Measurements from ENCODE around the gene TGIF2. TPM values are rescaled to one million over a fixed set of nuclear protein-coding genes. Genes with fewer than 3 reads are reported as not detected.
"Not testable (repeated sequence)": the region's sequence is repeated elsewhere in the genome, so short reads cannot be mapped to it uniquely, and the experiment has no call there.

Gene TGIF2
- total RNA-seq, 2 donors from 2014 or later: 47.3 to 58.4 TPM

DNA sequence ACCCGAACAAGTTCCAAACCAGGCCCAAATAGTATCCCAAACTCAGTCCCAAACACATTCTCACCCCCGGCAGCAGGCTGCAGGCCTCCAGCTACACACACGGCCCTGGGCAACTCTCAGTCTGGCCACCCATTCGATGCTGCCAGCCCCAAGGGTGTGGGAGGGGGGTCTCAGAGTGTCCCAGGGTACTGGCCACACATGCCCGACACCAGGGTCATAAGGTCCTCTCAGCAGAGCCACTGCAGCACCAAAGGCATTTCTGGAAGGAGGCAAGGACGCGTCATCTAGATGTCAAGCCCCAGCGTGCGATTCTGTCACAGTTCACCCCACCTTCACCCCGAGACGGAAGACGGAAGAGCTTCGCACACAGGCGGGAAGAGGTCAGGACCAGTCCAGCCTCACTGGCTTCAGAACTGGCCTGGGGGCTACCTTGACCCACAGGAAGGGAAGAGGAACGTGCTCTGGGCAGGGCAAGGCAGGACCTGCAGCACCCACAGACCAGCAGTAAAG lies 22.6 kb upstream of the TGIF2 start:
- ATAC-seq (replicated peaks in 1 of 2): no peak
- H3K27ac Mint-ChIP-seq: no peak overlapping the region
- no peaks in the 10 kb centered on the region for H3K36me3 Mint-ChIP-seq (ENCODE audit: insufficient read depth in 2 of 2)
- no peaks in the 10 kb centered on the region for H3K27me3 Mint-ChIP-seq (ENCODE audit: low read depth)
- H3K4me3 Mint-ChIP-seq: no peak overlapping the region
- H3K4me1 Mint-ChIP-seq (ENCODE audit: low read depth): no peaks in the 10 kb centered on the region
- no peak for DNase-seq
- no peaks in the 10 kb centered on the region for H3K9me3 Mint-ChIP-seq

DNA sequence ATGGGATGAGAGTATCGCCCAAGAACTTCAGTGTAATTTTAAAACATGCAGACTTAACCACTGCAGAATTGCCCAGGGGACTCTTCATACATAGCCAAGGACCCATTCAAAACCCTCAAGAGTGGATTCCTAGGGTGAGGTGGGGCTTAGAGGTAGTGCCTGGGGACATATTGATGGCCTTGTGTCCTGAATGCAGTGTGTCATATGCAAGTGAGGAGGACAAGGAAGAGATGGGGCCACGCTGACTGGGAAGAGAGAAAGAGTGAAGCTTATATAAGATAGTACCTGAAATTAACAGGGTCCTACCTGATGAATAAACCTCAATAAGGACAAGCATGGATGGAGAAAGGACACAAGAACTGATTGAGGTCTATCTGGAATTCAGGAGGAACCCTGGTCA lies 18.1 kb upstream of the TGIF2 start:
- no peaks in the 10 kb centered on the region for H3K9me3 Mint-ChIP-seq
- H3K4me1 Mint-ChIP-seq (ENCODE audit: low read depth): peaks cover 10% of the 10 kb centered on the region
- H3K36me3 Mint-ChIP-seq (ENCODE audit: insufficient read depth in 2 of 2): no peaks in the 10 kb centered on the region
- DNase-seq (no peak), ATAC-seq (replicated peaks in 1 of 2) (no peak)
- H3K27ac Mint-ChIP-seq: no peak overlapping the region
- no peak overlapping the region for H3K4me3 Mint-ChIP-seq
- no peaks in the 10 kb centered on the region for H3K27me3 Mint-ChIP-seq (ENCODE audit: low read depth)

DNA sequence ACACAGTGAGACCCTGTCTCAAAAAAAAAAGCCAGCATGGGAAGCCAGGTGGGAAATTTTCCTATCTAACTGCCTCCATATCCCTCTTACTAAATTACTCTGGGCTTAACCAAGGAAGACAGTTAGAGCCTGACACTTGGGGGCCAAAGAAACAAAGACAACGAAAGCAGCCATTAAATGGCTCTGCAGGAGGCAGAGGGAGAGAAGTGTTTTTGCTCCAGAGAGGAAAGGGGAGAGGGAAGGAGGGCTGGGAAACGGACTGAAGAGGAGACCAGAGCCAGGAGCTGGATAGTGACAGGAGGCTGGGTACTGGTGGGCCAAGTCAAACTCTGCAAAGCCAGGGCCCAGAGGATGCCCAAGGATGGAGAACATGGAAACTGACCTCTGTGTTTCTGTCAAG lies 10.7 kb upstream of the TGIF2 start:
- H3K27ac Mint-ChIP-seq: no peak overlapping the region
- H3K4me1 Mint-ChIP-seq (ENCODE audit: low read depth): no peaks in the 10 kb centered on the region
- peaks cover 4 to 9% of the 10 kb centered on the region in 2 donors for H3K36me3 Mint-ChIP-seq (ENCODE audit: insufficient read depth in 2 of 2)
- no peaks in the 10 kb centered on the region for H3K27me3 Mint-ChIP-seq (ENCODE audit: low read depth)
- peaks cover 0 to 4% of the 10 kb centered on the region in 2 donors for H3K9me3 Mint-ChIP-seq
- ATAC-seq (replicated peaks in 1 of 2): no peak
- DNase-seq: no peak
- H3K4me3 Mint-ChIP-seq: no peak overlapping the region

DNA sequence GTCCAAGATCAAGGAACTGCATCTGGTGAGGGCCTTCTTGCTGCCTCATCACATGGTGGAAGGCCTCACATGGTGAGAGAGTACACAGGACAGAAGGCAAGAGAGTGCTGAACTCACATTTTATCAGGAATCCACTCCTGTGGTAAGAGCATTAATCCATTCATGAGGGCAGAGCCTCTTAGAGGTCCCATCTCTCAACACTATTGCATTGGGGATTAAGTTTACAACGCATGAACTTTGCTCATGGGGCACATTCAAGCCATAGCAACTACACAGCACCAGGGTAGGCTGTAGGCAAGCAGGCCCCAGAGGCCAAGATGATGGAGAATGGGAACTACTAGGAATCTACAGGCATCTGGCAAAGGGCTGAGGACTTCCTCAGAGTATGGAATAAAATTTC lies 10.0 kb upstream of the TGIF2 start:
- Mint-ChIP-seq H3K4me3 (no peak overlapping the region), H3K27me3 (ENCODE audit: low read depth) (no peaks in the 10 kb centered on the region), H3K27ac (no peak overlapping the region), H3K36me3 (ENCODE audit: insufficient read depth in 2 of 2) (peaks cover 4 to 9% of the 10 kb centered on the region in 2 donors), H3K4me1 (ENCODE audit: low read depth) (no peaks in the 10 kb centered on the region), H3K9me3 (peaks cover 0 to 4% of the 10 kb centered on the region in 2 donors)
- DNase-seq (no peak), ATAC-seq (replicated peaks in 1 of 2) (no peak)

DNA sequence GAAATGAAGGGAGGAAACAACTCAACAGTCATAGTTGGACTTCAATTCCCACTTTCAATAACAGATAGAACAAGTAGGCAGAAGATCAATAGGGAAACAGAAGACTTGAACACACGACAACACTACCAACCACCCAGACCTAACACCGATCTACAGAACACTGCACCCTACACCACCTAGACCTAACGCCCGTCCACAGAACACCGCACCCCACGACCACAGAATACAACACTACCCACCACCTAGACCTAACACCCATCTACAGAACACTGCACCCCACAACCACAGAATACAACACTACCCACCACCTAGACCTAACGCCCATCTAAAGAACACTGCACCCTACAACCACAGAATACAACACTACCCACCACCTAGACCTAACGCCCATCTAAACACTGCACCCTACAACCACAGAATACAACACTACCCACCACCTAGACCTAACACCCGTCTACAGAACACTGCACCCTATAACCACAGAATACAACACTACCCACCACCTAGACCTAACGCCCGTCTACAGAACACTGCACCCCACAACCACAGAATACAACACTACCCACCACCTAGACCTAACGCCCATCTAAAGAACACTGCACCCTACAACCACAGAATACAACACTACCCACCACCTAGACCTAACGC lies 9.2 kb upstream of the TGIF2 start:
- ATAC-seq (replicated peaks in 1 of 2); DNase-seq; H3K4me3 Mint-ChIP-seq; H3K36me3 Mint-ChIP-seq (ENCODE audit: insufficient read depth in 2 of 2); H3K27me3 Mint-ChIP-seq (ENCODE audit: low read depth); H3K9me3 Mint-ChIP-seq; H3K27ac Mint-ChIP-seq; H3K4me1 Mint-ChIP-seq (ENCODE audit: low read depth): not testable (repeated sequence)

DNA sequence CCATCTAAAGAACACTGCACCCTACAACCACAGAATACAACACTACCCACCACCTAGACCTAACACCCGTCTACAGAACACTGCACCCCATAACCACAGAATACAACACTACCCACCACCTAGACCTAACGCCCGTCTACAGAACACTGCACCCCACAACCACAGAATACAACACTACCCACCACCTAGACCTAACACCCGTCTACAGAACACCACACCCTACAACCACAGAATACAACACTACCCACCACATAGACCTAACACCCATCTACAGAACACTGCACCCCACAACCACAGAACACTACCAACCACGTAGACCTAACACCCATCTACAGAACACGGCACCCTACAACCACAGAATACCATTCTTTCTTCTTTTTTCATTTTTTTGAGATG lies 8.7 kb upstream of the TGIF2 start:
- not testable (repeated sequence) for DNase-seq; H3K4me1 Mint-ChIP-seq (ENCODE audit: low read depth); H3K27ac Mint-ChIP-seq; H3K4me3 Mint-ChIP-seq; H3K27me3 Mint-ChIP-seq (ENCODE audit: low read depth); H3K9me3 Mint-ChIP-seq; ATAC-seq (replicated peaks in 1 of 2); H3K36me3 Mint-ChIP-seq (ENCODE audit: insufficient read depth in 2 of 2)

DNA sequence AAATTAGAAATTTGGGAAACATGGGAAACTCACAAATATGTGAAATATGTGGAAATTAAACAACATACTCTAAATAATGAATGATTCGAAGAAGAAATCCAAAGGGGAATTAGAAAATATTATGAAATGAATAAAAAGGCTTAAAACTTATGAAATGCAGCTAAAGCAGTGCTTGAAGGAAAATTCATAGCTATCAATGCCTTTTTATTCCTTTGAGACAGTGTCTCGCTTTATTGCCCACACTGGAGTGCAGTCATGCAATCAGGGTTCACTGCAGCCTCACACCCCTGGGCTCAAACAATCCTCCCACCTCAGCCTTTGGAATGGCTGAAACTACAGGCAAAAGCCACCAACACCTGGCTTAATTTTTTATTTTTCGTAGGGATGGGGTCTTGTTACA lies 7.9 kb upstream of the TGIF2 start:
- Mint-ChIP-seq H3K27ac (no peak overlapping the region), H3K9me3 (peaks cover 0 to 4% of the 10 kb centered on the region in 2 donors), H3K4me1 (ENCODE audit: low read depth) (no peaks in the 10 kb centered on the region), H3K36me3 (ENCODE audit: insufficient read depth in 2 of 2) (peaks cover 4 to 9% of the 10 kb centered on the region in 2 donors), H3K27me3 (ENCODE audit: low read depth) (no peaks in the 10 kb centered on the region), H3K4me3 (no peak overlapping the region)
- no peak for DNase-seq
- no peak for ATAC-seq (replicated peaks in 1 of 2)

DNA sequence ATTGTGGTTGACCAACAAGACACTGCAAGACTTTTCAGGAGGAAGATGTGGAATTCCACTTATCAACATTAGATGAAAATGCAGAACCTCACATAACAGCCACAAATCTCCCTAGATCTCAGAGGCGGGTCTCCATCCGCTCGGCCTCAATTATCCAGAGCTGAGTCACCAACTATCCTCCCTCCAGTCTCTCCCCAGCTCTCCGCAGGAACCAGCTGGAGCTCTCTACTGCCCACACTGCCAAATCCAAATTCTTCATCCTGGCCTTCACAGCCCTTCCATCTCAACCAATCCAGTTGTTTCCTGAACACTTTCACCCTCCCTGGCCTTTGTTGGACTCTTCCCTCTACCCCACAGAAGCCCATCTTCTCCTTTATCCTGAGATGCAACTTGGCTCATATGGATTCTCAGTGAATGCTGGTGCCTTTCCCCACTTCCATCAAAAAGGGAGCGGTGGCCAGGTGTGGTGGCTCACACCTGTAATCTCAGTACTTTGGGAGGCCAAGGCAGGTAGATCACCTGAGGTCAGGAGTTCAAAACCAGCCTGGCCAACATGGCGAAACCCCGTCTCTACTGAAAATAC lies 3.5 kb upstream of the TGIF2 start:
- H3K27me3 Mint-ChIP-seq (ENCODE audit: low read depth): no peaks in the 10 kb centered on the region
- no peak for DNase-seq
- H3K9me3 Mint-ChIP-seq: peaks cover 0 to under 1% of the 10 kb centered on the region in 2 donors
- peaks cover 4 to 9% of the 10 kb centered on the region in 2 donors for H3K36me3 Mint-ChIP-seq (ENCODE audit: insufficient read depth in 2 of 2)
- no peak overlapping the region for H3K27ac Mint-ChIP-seq
- H3K4me3 Mint-ChIP-seq: no peak overlapping the region
- ATAC-seq (replicated peaks in 1 of 2): no peak
- H3K4me1 Mint-ChIP-seq (ENCODE audit: low read depth): peaks cover 21% of the 10 kb centered on the region

DNA sequence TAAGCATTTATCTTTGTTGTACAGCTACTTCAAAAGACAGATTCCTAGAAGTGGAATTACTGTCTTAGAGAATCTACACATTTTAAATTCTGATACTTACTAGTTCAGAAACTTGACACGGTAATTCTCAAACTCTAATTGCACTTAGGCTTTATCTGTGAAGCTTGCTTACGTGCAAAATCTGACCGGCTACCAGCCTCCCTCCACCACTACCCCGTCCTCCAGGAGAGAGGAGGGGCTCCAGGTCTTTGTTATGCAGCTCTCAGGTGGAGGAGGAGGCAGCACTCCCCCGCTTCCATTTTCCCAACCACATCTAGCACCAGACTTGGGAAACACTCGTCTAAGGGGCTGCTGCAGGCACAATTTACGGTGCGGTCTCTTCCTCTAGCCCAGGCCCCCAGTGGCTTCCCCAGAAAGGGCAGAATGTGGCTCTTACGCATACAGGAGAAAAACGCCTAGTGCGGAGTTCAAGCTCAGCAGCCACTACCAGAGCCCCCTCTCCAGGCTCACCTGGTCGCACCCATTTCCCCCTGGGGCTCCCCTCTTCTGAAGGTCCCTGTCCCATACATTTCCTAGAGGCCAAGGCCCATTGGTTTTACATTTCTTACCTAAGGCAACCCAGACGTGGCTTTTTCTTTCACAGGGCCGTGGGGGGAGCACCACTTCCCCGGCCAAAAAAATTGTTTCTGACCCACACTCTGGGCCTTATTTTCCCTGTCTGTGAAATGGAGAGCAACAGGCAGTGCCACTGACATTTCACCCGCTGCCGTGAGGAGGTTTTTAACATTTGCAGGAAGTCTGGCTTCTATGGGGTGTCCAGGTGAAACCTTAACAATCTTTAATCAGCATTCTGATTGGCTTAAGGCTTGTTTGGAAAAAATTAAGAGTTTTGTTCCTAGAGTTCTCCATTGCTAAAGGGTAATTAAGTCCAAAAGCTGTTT lies 1.6 kb upstream of the TGIF2 start:
- H3K27ac Mint-ChIP-seq: peak overlapping the region; percentile 93
- no peak for ATAC-seq (replicated peaks in 1 of 2)
- peaks cover 5 to 11% of the 10 kb centered on the region in 2 donors for H3K36me3 Mint-ChIP-seq (ENCODE audit: insufficient read depth in 2 of 2)
- H3K27me3 Mint-ChIP-seq (ENCODE audit: low read depth): no peaks in the 10 kb centered on the region
- H3K4me3 Mint-ChIP-seq: peak overlapping the region; percentile 91 to 92
- H3K9me3 Mint-ChIP-seq: no peaks in the 10 kb centered on the region
- H3K4me1 Mint-ChIP-seq (ENCODE audit: low read depth): peaks cover 38% of the 10 kb centered on the region
- DNase-seq: no peak

DNA sequence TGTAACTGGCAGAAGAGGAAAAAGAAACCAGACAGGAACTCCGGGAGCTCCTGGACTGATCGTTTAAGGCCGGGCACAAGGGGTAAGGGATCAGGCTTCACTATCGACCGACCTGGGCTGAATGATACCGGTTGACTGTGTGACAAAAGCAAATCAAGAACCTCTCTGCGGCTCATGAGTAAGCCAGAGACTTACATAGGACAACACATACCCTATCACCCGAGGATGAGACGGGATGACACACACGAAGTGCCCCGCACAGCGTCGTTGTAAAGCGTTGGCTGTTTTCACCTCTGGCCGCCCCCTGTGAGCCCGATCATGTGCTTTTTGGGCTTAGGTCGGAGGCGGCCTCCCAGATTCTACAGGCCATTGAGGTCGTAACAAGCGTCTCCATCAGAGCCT lies 695 bp upstream of the TGIF2 start:
- Mint-ChIP-seq H3K27me3 (ENCODE audit: low read depth) (no peaks in the 10 kb centered on the region), H3K9me3 (no peaks in the 10 kb centered on the region), H3K36me3 (ENCODE audit: insufficient read depth in 2 of 2) (peaks cover 5 to 10% of the 10 kb centered on the region in 2 donors)

DNA sequence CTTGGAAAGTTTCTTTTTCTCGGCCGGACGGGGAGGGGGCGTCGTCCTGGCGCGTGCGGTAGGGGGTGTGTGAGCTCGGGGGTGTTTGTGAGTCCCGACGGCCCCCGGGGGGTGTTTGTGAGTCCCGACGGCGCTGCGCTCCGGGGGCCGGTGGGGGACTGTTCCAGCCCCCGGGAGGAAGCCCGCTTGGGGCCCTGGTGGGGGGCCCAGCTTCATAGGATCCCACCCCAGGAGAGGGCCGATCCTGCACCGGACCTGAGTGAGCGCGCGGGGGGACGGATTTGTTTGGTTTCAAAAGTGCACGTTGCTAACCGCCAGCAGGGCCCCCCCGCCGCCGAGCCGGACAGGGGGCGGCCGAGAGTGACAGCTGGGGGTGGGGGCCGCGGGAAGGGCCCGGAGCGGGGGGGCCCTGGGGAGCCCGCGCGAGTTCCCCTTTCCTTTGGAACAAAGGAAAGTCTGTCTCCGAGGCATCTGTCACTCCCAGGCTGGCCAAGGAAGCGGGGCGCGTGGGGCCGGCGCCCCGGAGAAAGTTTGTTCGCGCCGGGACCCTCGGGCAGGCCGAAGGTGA lies 485 bp downstream of the TGIF2 start:
- no peak overlapping the region for H3K27ac Mint-ChIP-seq
- peaks cover 6 to 12% of the 10 kb centered on the region in 2 donors for H3K36me3 Mint-ChIP-seq (ENCODE audit: insufficient read depth in 2 of 2)
- peaks cover 38% of the 10 kb centered on the region for H3K4me1 Mint-ChIP-seq (ENCODE audit: low read depth)
- peak overlapping the region; percentile 65 to 98 for H3K4me3 Mint-ChIP-seq
- DNase-seq: peak; percentile 27 to 43
- no peak for ATAC-seq (replicated peaks in 1 of 2)
- H3K27me3 Mint-ChIP-seq (ENCODE audit: low read depth): no peaks in the 10 kb centered on the region
- H3K9me3 Mint-ChIP-seq: no peaks in the 10 kb centered on the region

More for the DNA sequence above, 695 bp upstream of the TGIF2 start:
- peak; percentile 80 to 89 for DNase-seq
- peak overlapping the region; percentile 93 for H3K27ac Mint-ChIP-seq
- H3K4me1 Mint-ChIP-seq (ENCODE audit: low read depth): peaks cover 38% of the 10 kb centered on the region
- H3K4me3 Mint-ChIP-seq: peak overlapping the region; percentile 91 to 92
- peak; percentile 87 to 91 for ATAC-seq (replicated peaks in 1 of 2)

DNA sequence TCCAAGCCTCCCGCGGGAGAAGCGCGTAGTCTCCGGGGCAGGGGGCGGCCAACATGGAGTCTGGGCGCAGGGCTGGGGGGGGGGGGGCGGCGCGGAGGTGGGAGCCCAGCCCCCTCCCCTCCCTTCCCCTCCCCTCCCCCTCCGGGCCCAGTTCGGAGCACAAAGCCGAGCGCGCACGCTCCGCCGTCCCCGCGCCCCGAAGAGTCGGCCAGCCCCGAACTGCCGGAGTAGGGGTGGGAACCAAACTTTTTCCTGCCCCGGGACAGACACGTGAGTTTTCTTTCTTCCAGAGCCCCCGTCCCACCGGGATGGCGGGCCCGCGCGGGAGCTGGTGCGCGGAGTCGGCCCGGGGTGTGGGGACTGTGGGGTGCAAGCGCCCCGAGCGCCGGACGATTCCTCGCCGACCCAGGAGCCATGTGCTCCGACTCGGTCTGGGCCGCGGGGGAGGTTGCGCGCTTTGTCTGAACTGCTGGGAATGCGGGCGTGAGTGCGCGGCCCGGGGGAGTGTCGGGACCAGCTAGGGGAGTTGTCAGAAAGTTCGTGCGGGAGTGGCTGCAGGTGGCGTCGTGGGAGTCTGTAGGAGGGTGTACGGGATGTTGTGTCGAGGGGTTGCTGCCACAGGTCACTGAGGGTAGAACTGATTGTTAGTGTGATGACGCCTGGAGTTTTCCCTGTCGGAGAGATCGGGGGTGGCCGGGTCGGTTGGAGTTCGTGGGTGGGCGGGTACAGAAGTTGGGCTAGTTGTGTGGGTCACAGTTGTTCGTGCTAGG lies 1.2 kb downstream of the TGIF2 start:
- Mint-ChIP-seq H3K4me3 (peak overlapping the region; percentile 82 to 98), H3K4me1 (ENCODE audit: low read depth) (peaks cover 42% of the 10 kb centered on the region), H3K9me3 (no peaks in the 10 kb centered on the region), H3K36me3 (ENCODE audit: insufficient read depth in 2 of 2) (peaks cover 6 to 14% of the 10 kb centered on the region in 2 donors), H3K27ac (peak overlapping the region; percentile 74), H3K27me3 (ENCODE audit: low read depth) (no peaks in the 10 kb centered on the region)
- DNase-seq: peak; percentile 42 to 46
- no peak for ATAC-seq (replicated peaks in 1 of 2)

Measured in activated T-cell treated with anti-CD3 and anti-CD28 coated beads, Interleukin-2, amount 50 U/mL, for 72 hours (primary cell).